ENCODE results near the gene DEPP1. TPM values are rescaled to one million over a fixed set of nuclear protein-coding genes. Genes with fewer than 3 reads are reported as not detected.

DEPP1 gene
- total RNA-seq, 1 donor, result 29.1 TPM

DNA sequence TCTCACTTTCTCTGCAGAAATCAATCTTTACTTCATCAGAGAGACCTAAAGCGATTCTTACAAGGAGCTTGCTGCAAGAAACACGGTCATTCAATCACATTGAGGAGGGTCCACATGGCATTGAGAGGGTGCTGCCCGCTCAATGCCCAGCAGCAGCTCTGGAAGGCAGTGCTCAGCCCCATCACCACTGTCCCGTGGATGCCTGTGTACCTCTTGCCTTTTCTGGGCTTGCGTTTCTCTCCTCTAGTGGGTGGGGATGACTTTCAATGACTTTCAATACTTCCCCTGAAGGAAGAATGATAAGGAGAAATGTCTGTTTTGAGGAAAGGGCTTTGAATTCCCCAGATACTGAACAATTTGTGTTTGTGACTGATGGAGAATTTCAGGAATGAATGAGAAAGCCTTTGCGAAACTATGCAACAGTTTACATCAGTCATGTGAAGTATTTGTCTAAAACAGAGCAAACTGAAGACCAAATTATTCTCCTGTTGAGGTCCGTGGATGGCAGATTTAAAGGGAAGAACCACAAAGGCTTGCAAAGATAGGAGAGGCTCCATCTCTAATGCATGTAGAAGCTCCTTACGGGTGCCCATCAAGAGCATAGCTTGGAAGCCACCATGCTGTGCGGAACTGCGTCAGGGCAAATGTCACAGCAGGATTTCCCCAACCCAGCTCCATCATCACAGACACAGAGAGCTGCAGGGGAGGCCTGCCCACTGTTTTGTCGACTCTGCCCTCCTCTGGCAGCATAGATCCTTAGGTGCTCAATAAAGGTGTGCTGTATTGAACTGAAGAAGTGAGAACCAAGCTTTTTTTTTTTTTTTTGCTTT, 15.5 kb upstream of the DEPP1 start:
- no peak for DNase-seq (ENCODE audit: low read depth in 2 of 3, low spot score in 2 of 3)

DNA sequence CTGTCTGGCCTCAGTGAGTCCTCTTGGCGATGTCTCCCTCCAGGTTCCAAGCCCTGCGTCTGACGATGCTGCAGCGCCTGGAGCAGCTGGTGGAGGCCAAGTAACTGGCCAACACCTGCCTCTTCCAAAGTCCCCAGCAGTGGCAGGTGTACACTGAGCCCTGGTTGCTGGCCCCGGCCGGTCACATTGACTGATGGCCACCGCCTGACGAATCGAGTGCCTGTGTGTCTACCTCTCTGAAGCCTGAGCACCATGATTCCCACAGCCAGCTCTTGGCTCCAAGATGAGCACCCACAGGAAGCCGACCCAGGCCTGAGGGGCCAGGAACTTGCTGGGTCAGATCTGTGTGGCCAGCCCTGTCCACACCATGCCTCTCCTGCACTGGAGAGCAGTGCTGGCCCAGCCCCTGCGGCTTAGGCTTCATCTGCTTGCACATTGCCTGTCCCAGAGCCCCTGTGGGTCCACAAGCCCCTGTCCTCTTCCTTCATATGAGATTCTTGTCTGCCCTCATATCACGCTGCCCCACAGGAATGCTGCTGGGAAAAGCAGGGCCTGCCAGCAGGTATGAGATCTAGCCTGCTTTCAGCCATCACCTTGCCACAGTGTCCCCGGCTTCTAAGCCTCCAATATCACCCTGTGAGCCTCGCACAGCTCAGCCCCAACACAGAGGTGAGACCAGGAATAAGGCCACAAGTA, 14.8 kb upstream of the DEPP1 start:
- no peak for DNase-seq (ENCODE audit: low read depth in 2 of 3, low spot score in 2 of 3)

DNA sequence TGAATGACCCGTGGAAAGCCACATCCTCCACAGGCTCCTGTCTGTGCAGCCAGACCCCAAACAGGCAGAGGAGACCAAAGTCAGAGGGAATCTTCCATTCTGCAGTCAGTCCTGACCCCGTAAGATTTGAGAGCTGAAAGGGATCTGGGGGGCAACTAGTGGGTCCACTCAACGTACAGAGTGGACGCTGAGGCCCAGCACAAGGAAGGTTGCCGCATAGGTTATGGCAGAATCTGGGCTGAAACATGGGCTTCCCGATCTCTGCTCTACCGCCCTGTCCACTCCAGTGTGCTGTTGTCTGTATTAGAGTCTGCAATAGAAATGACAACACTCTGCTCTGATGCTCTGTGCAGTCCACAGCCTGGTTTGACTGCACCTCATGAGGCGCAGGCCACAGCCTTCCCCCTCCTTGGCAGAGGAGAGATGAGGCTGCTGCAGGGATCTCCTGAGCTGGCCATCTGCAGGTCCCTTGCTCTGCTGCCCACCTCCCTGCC, 14.2 kb upstream of the DEPP1 start:
- no peak for DNase-seq (ENCODE audit: low read depth in 2 of 3, low spot score in 2 of 3)

DNA sequence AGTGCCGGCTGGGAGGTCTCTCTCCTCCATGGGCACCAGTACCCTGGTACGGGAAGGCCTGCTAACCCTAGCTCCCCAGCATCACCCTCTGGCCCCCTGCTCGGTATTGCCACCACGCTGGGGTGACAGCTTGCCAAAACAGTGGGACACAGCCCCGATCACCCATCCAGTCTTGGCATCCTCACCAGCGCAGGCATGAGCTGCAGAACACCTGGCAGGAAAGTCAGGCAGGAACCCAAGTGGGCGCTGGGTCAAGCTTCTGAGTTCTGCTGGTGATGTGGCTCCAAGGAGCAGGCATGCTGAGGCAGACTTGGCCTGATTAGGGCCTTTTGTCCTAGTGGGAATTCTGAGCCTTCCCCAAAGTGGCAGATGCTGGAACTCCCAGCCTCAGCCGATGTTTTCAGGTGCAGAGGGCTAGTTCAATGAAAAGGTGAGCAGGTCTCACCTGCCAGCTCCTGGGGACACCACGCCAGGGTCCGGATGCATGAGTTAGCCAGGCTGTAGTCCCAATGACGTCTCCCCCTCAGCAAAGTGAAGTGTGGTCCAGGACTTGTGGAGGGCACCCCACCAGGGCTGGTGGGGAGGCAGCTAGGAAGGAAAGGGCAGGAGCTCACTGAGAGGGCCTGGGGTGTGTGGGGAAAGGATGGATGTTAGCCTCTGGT, 13.6 kb upstream of the DEPP1 start:
- no peak for DNase-seq (ENCODE audit: low read depth in 2 of 3, low spot score in 2 of 3)

DNA sequence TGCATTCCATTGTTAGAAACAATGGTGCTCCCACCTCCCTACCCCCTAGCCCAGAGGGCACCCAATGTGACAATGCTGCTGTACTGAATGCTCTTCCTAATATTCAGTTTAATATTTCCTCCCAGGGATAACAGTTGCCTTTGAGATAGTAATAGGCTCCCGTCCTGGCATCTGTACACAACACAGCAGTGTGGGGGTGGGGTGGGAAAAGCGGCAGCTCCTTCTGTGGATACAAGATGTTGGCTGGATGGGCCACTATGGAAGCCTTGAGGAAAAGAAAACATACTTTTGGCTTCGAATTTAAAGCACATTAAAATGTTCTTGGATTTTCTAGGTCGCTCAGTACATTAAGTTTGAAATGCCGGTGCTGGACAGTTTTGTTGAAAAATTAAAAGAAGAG, 13.0 kb upstream of the DEPP1 start:
- DNase-seq (ENCODE audit: low read depth in 2 of 3, low spot score in 2 of 3), result no peak

DNA sequence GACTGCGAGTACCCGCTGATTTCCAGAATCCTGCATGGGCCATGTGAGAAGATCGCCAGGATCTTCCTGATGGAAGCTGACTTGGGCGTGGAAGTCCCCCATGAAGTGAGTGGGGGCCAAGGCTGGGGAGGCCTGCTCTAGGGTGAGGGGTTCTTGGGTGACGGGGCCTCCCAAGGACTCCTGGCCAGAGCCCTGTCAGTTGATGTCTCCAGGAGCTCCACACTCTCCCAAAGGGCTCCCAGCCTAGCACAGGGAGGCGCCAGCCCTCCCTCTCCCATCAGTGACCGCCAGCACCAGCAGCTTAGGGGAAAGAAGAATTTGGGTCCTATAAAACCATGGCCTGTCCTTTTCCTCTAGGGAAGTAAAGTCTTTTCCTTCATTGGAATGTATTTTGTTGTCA, 12.4 kb upstream of the DEPP1 start:
- DNase-seq (ENCODE audit: low read depth in 2 of 3, low spot score in 2 of 3), result no peak

DNA sequence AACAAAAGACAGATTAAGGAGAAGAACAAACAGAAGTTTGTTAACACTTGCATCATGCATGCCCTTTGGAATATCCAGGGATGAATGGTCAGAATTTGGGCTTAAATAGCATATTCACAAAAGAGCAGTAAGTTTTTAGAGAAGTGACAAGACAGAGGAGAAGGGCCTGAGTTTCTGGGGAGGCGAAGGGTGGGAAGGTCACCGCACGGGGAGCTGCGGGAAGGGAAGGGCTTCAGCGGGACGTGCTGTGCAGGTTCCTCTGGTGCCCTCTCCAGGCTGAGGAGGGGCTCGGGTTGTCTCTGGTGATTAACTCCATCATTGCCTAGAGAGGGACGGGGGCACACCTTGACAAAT, 11.7 kb upstream of the DEPP1 start:
- DNase-seq (ENCODE audit: low read depth in 2 of 3, low spot score in 2 of 3), result peak in 2 of 3 donors; percentile 62 to 65

DNA sequence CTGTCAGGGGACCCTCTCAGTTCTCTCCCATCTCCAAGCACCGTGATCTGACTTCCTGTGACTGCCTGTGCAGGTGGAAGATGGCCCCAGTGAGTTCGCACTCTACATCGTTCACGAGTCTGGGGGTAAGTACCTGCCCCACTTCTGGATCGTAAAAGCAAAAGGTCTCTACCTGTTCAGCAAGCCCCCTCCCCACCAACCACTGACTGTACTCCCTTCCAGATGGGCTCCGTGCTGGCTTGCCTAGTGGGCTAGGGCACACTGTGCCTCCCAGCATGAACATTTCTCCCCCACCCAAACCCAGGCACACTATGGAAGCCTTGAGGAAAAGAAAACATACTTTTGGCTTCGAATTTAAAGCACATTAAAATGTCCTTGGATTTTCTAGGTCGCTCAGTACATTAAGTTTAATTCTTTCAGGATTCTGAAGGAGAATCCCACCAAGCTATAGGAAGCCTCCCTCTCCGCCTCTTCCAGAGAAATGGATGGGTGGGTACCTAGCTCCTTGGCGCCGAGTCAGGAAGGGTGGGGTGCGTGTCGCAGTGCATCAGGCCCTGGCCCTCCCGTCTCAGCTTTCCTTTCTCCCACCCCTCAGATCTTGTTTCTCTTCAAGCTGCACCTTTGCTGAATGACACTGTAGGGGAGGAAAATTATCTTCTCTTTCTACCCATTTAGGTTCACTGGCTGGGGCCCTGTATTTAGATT, 11.1 kb upstream of the DEPP1 start:
- DNase-seq (ENCODE audit: low read depth in 2 of 3, low spot score in 2 of 3), result no peak

DNA sequence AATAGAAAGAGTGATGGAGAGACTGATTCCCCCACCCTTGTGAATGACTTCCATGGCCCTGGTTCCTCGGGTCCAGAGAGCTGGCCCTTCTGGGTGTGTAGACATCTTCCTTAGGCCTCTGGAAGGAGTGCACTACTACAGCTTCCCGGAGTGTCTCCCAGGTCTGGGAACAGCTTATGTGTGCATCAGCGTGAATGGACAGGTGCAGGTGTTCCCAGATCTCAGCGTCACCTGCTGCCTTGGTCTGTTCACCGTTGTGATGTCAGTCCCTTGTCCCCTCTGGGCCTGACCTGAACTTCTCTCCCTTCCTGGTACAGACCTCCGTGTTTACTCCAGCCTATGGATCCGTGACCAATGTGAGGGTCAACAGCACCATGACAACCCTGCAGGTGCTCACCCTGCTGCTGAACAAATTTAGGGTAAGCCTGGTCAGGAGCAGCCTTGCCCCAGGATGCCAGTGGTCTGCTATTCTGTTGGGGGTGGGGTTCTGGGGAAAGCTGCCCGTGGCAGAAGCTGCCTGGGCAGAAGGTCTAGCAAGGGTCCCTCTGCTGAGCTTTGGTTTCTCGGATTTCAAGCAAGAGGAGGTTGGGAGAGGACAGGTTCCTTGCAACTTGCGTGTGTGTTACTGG, 10.5 kb upstream of the DEPP1 start:
- no peak for DNase-seq (ENCODE audit: low read depth in 2 of 3, low spot score in 2 of 3)

DNA sequence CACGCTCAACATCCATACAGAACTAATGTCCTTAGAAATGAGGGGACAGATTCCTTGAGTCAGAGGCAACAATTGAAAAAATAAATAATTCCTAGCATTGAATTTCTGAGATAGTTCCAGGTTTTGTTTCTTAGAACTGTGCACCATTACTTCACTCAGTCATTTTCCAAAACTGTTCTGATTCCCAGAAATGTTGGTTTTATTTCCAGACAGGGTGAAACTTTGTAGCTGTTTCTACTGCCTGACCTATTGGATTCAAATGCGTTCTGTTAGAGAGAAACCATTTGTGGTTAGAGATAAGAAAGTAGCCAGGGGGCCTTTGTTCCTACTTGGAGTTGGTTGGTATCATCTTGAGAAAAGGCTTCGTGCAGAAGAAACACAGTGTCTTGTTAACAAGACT, 8.1 kb upstream of the DEPP1 start:
- no peak for DNase-seq (ENCODE audit: low read depth in 2 of 3, low spot score in 2 of 3)

DNA sequence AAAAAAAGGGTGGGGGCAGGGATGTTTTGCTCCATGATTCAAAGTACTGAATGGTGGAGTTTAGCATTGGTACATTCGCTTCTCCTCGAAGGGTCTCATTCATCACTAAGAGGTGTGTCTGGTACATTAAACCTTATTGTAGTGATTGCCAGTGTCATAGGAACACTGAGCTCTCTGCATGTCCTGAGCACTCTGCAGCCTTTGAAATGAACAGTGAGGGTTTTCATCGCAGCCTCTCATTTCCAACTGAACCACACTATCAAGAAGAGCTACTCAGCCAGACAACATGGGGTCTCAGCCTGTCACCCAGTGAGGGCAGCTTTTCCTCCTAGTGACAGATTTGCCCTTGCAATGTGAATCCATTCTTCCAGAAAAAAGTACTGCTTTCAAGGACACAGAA, 7.6 kb upstream of the DEPP1 start:
- DNase-seq (ENCODE audit: low read depth in 2 of 3, low spot score in 2 of 3), result no peak

DNA sequence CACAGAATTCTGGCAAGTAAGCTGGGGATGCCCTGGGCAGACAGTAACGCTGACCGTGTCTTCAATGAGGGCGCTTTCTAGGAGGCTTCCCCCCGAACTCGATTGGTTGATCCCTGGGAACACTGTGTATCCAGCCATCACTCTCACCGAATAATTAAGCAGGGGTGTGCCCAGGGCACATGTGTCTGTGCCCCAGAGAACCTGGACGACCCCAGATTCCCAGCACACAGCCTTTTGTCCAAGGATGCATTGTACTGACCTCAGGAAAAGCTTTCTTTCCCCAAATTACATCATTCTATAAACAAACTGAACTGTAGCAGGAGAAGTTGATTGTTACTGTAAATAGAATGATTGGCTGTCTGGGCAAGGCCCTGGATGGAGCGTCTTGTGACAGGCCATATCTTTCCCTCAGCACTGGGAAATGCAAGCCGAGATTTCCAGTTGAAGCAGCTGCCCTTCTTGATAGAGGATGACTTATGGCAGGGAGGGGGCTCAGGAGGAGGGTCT, 6.6 kb upstream of the DEPP1 start:
- DNase-seq (ENCODE audit: low read depth in 2 of 3, low spot score in 2 of 3), result no peak

DNA sequence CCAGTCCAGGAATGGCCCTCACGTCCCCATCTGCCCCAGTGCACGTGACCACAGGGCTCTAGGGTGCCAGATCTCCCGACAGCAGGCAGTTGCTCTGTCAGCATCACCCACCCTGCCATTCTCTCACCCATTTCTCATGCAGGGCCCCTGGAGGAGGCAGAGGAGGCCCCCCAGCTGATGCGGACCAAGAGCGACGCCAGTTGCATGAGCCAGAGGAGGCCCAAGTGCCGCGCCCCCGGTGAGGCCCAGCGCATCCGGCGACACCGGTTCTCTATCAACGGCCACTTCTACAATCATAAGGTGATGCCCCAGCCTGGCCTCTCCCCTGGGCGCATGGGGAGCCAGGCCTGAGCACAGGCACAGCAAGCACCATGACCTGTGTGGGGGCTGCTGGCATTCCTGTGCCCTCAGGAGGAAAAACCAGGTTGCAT, 6.1 kb upstream of the DEPP1 start:
- DNase-seq (ENCODE audit: low read depth in 2 of 3, low spot score in 2 of 3), result no peak

DNA sequence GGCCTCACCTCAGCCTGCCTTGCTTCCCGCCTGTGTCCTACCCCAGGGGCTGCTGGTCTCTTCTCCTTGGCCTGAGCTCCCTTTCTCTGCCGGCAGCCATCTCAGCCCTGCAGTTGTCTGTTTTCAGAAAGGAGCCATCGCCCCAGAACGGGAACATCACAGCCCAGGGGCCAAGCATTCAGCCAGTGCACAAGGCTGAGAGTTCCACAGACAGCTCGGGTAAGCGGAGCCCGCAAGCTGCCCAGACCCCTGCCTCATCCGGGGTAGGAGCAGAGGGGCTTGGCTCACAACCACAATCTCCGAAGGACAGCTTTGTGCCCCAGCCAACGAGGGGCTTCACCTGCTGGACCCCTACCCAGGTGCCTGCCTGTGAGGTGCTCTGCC, 5.3 kb upstream of the DEPP1 start:
- DNase-seq (ENCODE audit: low read depth in 2 of 3, low spot score in 2 of 3), result no peak

DNA sequence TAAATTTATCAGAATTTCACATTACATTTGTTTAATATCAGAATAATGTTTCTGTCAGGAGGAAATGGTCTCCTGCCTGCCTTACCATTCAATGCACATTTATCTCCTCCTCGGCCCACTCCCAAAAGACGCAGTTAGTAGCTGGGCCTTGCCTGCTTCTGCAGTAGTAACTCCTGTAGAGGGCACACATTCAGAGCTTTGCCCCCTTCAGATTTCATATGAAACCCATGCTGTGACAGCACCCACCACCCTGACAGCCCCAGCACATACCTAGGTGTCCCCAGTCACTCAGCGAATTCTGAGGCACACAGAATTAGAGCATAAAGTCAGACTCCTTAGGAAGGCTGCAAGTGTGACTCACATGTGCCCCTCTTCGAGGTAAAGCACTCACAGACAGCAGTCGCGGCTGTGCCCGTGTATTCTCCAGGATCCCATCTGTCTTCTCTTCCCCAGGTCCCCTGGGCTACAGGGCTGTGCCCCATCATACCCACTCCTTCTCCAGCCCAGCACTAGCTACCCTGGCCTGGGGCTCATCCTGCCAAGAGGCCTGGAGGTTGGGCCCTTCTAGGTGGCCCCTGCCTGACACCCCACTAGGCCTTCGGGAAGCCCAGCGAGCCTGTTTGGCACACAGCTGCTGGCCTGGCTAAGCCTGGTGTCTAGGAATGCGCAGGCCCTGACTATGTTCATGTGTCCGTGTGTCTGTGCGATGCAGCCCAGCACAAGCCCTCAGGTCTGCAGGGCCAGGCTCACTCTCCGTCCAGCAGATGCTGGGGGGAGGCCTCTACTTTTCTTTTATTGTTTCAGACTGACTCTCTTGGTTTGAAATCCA, 4.7 kb upstream of the DEPP1 start:
- DNase-seq (ENCODE audit: low read depth in 2 of 3, low spot score in 2 of 3), result no peak

DNA sequence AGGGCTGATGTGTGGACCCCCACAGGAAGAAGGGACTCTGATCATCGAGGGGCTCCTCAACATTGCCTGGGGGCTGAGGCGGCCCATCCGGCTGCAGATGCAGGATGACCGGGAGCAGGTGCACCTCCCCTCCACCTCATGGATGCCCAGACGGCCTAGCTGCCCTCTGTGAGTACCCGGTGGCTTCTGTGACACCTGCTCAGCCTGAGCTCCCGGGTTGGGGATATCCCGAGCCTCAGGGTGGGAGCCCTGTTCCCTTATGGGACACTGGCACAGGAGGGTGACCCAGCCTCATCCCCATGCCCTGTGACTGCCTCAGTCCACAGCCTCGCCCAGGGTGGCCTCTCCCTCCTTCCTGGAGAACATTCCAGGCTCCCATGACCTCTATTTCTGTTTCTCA, 3.9 kb upstream of the DEPP1 start:
- no peak for DNase-seq (ENCODE audit: low read depth in 2 of 3, low spot score in 2 of 3)

DNA sequence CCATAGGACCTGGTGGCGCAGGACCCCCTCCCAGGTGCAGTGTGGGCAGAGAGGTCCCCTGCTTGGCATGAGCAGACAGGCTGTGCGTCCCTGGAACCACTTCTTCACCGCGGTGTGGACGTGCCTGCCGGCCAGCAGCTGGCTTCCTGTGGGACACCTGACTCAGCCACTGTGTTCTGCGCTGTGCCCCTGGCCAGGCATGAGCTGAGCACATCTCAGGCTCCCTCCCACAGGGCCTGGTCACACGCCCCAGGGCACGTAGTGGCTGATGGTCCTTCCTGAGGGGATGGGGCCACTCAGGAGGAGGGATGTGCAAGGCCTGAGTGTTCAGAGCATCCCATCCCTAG, 3.5 kb upstream of the DEPP1 start:
- DNase-seq (ENCODE audit: low read depth in 2 of 3, low spot score in 2 of 3), result no peak

DNA sequence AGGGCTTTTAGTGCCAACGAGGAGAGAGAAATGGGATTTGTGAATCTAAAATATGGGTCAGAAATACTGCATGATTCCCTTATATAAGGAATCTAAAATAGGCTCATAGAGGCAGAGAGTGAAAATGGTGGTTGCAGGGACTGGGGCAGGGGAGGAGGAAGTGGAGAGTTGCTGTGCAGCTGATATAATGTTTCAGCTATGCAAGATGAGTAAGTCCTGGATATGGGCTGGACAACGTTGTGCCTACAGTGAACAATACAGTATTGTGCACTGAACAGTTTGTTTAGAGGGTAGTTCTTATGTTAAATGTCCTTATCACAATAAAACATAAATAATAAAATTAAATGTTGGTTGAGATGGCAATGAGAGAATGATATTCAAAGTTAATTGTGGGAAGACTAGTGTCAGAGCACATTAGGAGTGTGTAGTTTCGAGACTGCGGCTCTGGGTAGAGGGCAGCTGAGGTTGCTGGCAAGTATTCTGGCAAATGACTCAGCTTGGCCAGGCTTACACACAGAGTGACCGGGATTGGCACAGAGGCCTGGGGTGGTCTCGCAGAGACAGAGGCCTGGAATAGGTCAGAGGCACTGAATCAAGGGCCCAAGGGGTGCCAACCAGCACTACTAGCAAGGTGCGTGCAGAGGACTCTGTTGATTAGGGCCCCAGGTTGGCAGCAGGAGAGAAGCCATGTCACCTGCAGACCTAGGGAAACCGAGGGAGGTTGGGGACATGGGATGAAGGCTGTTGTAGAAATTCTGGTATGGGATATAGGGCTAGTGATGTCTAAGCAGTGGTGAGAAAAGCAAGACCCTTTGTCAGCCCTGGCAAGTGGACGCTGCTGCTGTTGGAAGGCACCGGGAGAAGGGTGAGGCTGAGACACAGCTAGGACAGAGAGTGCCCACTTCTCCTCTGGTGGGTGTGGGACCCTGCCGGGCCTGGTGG, 2.8 kb upstream of the DEPP1 start:
- peak in 1 of 3 donors; percentile 25 for DNase-seq (ENCODE audit: low read depth in 2 of 3, low spot score in 2 of 3)
